Keratinocyte (primary cell): ENCODE measurements around the gene METTL25B. TPM values are rescaled to one million over a fixed set of nuclear protein-coding genes. Genes with fewer than 3 reads are reported as not detected.

Source experiments
- DNase-seq: peaks from one replicate; pipeline ENCODE4 v3.0.0-alpha.2; 2011; ENCODE audit warnings: low read depth, missing footprints, low spot score
- FAIRE-seq: peaks from 2 replicates; lab custom pipeline; 2011; peaks lifted over from hg19 to GRCh38; lab: Jason Lieb, UNC
- H2AFZ ChIP-seq: 2 replicates; pipeline ENCODE4 v1.6.0; 2012; ENCODE audit warnings: low read length, control low read depth, inconsistent platforms; ENCODE audit not compliant: control insufficient read depth
- H3K27ac ChIP-seq: 2 replicates; pipeline ENCODE4 v1.5.1; 2011; ENCODE audit warnings: low read length; ENCODE audit not compliant: control insufficient read depth, insufficient read depth
- H3K27me3 ChIP-seq: 3 replicates; pipeline ENCODE4 v1.6.0; 2011; ENCODE audit warnings: low read length; ENCODE audit not compliant: control insufficient read depth, insufficient read depth; ENCODE audit errors: extremely low read depth
- H3K36me3 ChIP-seq, 2 experiments: 2 replicates in 1 of 2; 3 replicates in 1 of 2; pipeline ENCODE4 v1.5.1; 2011; ENCODE audit warnings: low read length in 2 of 2, mild to moderate bottlenecking in 1 of 2; ENCODE audit not compliant: control insufficient read depth in 2 of 2, insufficient read depth in 2 of 2; ENCODE audit errors: extremely low read depth in 1 of 2
- H3K4me1 ChIP-seq: 3 replicates; pipeline ENCODE4 v1.5.1; 2011; ENCODE audit warnings: low read length; ENCODE audit not compliant: control insufficient read depth, insufficient read depth; ENCODE audit errors: extremely low read depth
- H3K4me2 ChIP-seq: 3 replicates; pipeline ENCODE4 v1.6.0; 2011; ENCODE audit warnings: low read depth, low read length; ENCODE audit not compliant: control insufficient read depth, insufficient read depth; ENCODE audit errors: extremely low read depth
- H3K4me3 ChIP-seq, 3 experiments: fragments of 200-600 bp in 1 of 3; sonication (generic) in 1 of 3; 2 replicates in 2 of 3; 3 replicates in 1 of 3; pipeline ENCODE4 v1.5.1; 2011 to 2016; ENCODE audit warnings: low read length in 3 of 3, mild to moderate bottlenecking in 3 of 3, control low read depth in 2 of 3, inconsistent platforms in 1 of 3, low read depth in 1 of 3, mixed read lengths in 1 of 3, mixed run types in 1 of 3, moderate library complexity in 1 of 3; ENCODE audit not compliant: control insufficient read depth in 2 of 3, insufficient read depth in 2 of 3; ENCODE audit errors: extremely low read depth in 1 of 3
- H3K79me2 ChIP-seq: 2 replicates; pipeline ENCODE4 v1.6.0; 2012; ENCODE audit warnings: low read length; ENCODE audit not compliant: control insufficient read depth, insufficient read depth
- H3K9ac ChIP-seq: 3 replicates; pipeline ENCODE4 v1.6.0; 2011; ENCODE audit warnings: low read length; ENCODE audit not compliant: control insufficient read depth, insufficient read depth; ENCODE audit errors: extremely low read depth
- H3K9me1 ChIP-seq: 3 replicates; pipeline ENCODE4 v1.6.0; 2011; ENCODE audit warnings: low read length; ENCODE audit not compliant: control insufficient read depth, insufficient read depth; ENCODE audit errors: extremely low read depth
- H3K9me3 ChIP-seq: 2 replicates; pipeline ENCODE4 v1.5.1; 2012; ENCODE audit warnings: low read depth, low read length; ENCODE audit not compliant: control insufficient read depth
- H4K20me1 ChIP-seq: 3 replicates; pipeline ENCODE4 v1.6.0; 2011; ENCODE audit warnings: low read length; ENCODE audit not compliant: control insufficient read depth, insufficient read depth; ENCODE audit errors: extremely low read depth
- EZH2 ChIP-seq: IDR thresholded peaks from one replicate; pipeline ENCODE4 v1.6.1; 2012; ENCODE audit warnings: inconsistent platforms, mild to moderate bottlenecking, low read length, moderate library complexity
- dilution Hi-C: fragments of 300-500 bp; cut with MboI; formaldehyde crosslinking; loops from one replicate; pipeline ENCODE4 v1.7.0; 2020; ENCODE audit warnings: low sequenced_read_pairs; ENCODE audit not compliant: extremely low pct_ligation_motif_present
- polyA plus RNA-seq, 5 experiments: library from polyadenylated mRNA; depleted of rRNA in 3 of 5; stranded (reverse) in 3 of 5; stranded (forward) in 1 of 5; unstranded in 1 of 5; fragments of >200 nt; gene quantifications; 1 replicate in 1 of 5; 2 replicates in 3 of 5; 3 replicates in 1 of 5; pipeline versions ENCODE4 v1.2.1 to v1.2.3, GENCODE V29; 2011 to 2012; ENCODE audit warnings: missing spikeins in 2 of 5, low read depth in 1 of 5, low replicate concordance in 1 of 5
- TF ChIP-seq, protein P1 (sequence below), 3 experiments: IDR thresholded peaks in 1 of 3; conservative IDR thresholded peaks in 1 of 3; optimal IDR thresholded peaks in 1 of 3; 2 replicates in 2 of 3; 3 replicates in 1 of 3; pipeline versions ENCODE3 to v1.5.1; 2011; ENCODE audit warnings: low read length in 3 of 3, mild to moderate bottlenecking in 3 of 3, moderate library complexity in 2 of 3, control low read depth in 1 of 3, inconsistent platforms in 1 of 3; ENCODE audit not compliant: insufficient read depth in 2 of 3; ENCODE audit errors: extremely low read depth in 1 of 3

Gene METTL25B
- polyA plus RNA-seq, 1 donor (not counting 4 experiments of a cell fraction or from before 2014, with no cell fraction given) = 6.0 TPM

DNA sequence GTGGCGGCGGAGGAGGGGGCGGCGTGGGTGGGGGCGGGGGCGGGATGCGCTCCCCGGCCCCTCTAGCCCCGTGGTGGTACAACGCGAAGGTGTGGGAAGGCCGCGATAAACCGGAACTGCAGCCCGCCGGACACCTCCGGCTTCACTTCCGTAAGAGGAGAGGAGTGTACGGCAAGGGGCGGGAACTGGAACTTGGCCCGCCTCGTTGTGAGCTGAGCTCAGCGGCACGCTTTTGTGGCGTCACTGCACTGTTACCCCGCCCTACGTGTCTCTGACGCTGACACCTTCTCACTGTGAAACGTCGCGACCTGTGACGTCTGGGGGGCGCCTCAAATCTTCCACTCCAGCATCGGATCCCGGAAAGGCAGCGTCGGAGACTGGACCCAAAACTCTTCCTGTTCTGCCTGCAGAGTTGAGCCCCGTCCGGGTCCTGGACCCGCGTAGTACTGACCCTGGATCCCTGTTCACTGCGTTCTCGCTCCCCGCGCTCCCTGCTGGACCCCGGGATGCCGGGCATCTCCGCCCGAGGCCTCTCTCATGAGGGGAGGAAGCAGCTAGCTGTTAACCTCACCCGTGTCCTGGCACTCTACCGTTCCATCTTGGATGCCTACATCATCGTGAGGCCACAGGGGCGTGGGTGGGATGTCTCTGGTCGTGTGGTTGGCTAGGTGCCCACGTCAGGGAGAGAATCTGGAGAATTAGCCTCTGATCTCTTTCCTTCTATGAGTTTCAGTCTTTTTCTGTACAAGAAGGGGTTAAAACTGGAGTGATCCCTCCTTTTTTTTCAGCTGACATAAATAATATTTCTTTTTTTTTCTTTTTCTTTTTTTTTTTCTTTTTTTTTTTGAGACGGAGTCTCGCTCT is 562 bp downstream of the METTL25B start, which contains the start of gene ISG20L2:
Gene ISG20L2, minus strand, starts transcription at position 168 of the 864 bp plus-strand sequence. CDS start 1,114 bp downstream, outside the sequence.
- peak within 1 kb of the TSS; percentile 91 for H2AFZ ChIP-seq
- no peaks in the 10 kb centered on the region for H3K27me3 ChIP-seq
- H3K9ac ChIP-seq = peak within 1 kb of the TSS; percentile 96
- peak; percentile 90 for DNase-seq
- H4K20me1 ChIP-seq = peaks cover 14% of the 10 kb centered on the region
- H3K36me3 ChIP-seq = peaks cover 11 to 13% of the 10 kb centered on the region in 2 experiments
- peak; percentile 73 for FAIRE-seq
- H3K27ac ChIP-seq = peak within 1 kb of the TSS; percentile 89
- H3K4me2 ChIP-seq = peak within 1 kb of the TSS; percentile 96
- H3K4me3 ChIP-seq = peak within 1 kb of the TSS; percentile 68 to 91 (median 75)
- TF ChIP-seq, protein P1, sequence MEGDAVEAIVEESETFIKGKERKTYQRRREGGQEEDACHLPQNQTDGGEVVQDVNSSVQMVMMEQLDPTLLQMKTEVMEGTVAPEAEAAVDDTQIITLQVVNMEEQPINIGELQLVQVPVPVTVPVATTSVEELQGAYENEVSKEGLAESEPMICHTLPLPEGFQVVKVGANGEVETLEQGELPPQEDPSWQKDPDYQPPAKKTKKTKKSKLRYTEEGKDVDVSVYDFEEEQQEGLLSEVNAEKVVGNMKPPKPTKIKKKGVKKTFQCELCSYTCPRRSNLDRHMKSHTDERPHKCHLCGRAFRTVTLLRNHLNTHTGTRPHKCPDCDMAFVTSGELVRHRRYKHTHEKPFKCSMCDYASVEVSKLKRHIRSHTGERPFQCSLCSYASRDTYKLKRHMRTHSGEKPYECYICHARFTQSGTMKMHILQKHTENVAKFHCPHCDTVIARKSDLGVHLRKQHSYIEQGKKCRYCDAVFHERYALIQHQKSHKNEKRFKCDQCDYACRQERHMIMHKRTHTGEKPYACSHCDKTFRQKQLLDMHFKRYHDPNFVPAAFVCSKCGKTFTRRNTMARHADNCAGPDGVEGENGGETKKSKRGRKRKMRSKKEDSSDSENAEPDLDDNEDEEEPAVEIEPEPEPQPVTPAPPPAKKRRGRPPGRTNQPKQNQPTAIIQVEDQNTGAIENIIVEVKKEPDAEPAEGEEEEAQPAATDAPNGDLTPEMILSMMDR (optimal IDR thresholded peaks at IDR 0.05 in 1 of 3, IDR thresholded peaks at IDR 0.05 in 1 of 3, conservative IDR thresholded peaks at IDR 0.05 in 1 of 3; ENCODE audit: extremely low read depth in 1 of 3, insufficient read depth in 2 of 3, low read length in 3 of 3) = no peak
- no peak for TF ChIP-seq EZH2
- no peaks in the 10 kb centered on the region for H3K9me1 ChIP-seq
- H3K79me2 ChIP-seq = peaks cover 56% of the 10 kb centered on the region
- dilution Hi-C loops = no loop called here
- no peaks in the 10 kb centered on the region for H3K9me3 ChIP-seq
- H3K4me1 ChIP-seq = peaks cover 50% of the 10 kb centered on the region

DNA sequence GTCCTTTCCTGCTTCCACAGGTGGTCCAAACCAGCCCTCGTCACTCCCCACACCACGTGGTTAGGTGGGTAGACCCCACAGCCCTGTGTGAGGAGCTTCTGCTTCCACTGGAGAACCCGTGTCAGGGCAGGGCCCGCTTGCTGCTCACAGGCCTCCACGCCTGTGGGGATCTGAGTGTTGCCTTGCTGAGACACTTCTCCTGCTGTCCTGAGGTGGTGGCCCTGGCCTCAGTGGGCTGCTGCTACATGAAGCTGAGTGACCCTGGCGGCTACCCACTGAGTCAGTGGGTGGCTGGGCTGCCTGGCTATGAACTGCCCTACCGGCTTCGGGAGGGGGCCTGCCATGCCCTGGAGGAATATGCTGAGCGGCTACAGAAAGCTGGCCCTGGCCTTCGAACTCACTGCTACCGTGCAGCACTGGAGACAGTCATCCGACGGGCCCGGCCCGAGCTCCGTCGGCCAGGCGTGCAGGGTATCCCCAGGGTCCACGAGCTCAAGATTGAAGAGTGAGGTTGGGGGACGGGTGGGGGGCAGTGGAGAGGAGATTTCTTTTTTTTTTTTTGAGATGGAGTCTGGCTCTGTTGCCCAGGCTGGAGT is 5.8 kb downstream of the METTL25B start:
- TF ChIP-seq EZH2 = no peak
- TF ChIP-seq, protein P1 (optimal IDR thresholded peaks at IDR 0.05 in 1 of 3, IDR thresholded peaks at IDR 0.05 in 1 of 3, conservative IDR thresholded peaks at IDR 0.05 in 1 of 3; ENCODE audit: extremely low read depth in 1 of 3, insufficient read depth in 2 of 3, low read length in 3 of 3) = no peak
- H2AFZ ChIP-seq = no peak overlapping the region
- H4K20me1 ChIP-seq = no peaks in the 10 kb centered on the region
- H3K79me2 ChIP-seq = peaks cover 14% of the 10 kb centered on the region
- no peak for FAIRE-seq
- no peak overlapping the region for H3K9ac ChIP-seq
- H3K36me3 ChIP-seq = peaks cover 24 to 27% of the 10 kb centered on the region in 2 experiments
- no peak overlapping the region for H3K4me3 ChIP-seq
- no peaks in the 10 kb centered on the region for H3K27me3 ChIP-seq
- H3K4me1 ChIP-seq = peaks cover 16% of the 10 kb centered on the region
- no peak overlapping the region for H3K4me2 ChIP-seq
- dilution Hi-C loops = no loop called here
- no peak overlapping the region for H3K27ac ChIP-seq
- H3K9me3 ChIP-seq = no peaks in the 10 kb centered on the region
- H3K9me1 ChIP-seq = no peaks in the 10 kb centered on the region
- no peak for DNase-seq
